Kidney (tissue), 14 donors: ENCODE data around the gene NHERF2. TPM values are rescaled to one million over a fixed set of nuclear protein-coding genes. Genes with fewer than 3 reads are reported as not detected.

Experiments used
- DNase-seq, 5 donors: peaks; one replicate each; pipeline ENCODE4 v3.0.0-alpha.2; 2013 to 2020
- FAIRE-seq: peaks from 2 replicates; lab custom pipeline; 2012; peaks lifted over from hg19 to GRCh38; lab: Jason Lieb, UNC
- H3K27ac ChIP-seq, 2 donors: one replicate each; pipeline ENCODE4 v1.7.0; 2013; ENCODE audit warnings: low read depth in 2 of 2, low read length in 2 of 2, inconsistent platforms in 1 of 2
- H3K27me3 ChIP-seq: one replicate; pipeline ENCODE4 v1.7.1; 2013; ENCODE audit warnings: low read length, inconsistent platforms; ENCODE audit not compliant: control insufficient read depth, insufficient read depth
- H3K36me3 ChIP-seq, 3 donors: one replicate each; pipeline versions ENCODE4 v1.7.0 to v1.7.1; 2013; ENCODE audit warnings: low read length in 3 of 3, control low read depth in 1 of 3, inconsistent platforms in 1 of 3; ENCODE audit not compliant: insufficient read depth in 3 of 3, control insufficient read depth in 2 of 3
- H3K4me1 ChIP-seq, 3 donors: one replicate each; pipeline versions ENCODE4 v1.7.0 to v1.7.1; 2013; ENCODE audit warnings: low read length in 3 of 3, inconsistent platforms in 1 of 3, low read depth in 1 of 3; ENCODE audit not compliant: control insufficient read depth in 2 of 3, insufficient read depth in 2 of 3
- H3K4me3 ChIP-seq, 3 donors: one replicate each; pipeline versions ENCODE4 v1.7.0 to v1.8.1; 2013; ENCODE audit warnings: low read length in 3 of 3, control low read depth in 1 of 3, inconsistent platforms in 1 of 3
- H3K9ac ChIP-seq, 3 donors: one replicate each; pipeline versions ENCODE4 v1.7.0 to v1.7.1; 2013; ENCODE audit warnings: low read length in 3 of 3, control low read depth in 1 of 3, inconsistent platforms in 1 of 3
- H3K9me3 ChIP-seq, 3 donors: one replicate each; pipeline versions ENCODE4 v1.7.0 to v1.7.1; 2013; ENCODE audit warnings: low read length in 3 of 3, control low read depth in 1 of 3, inconsistent platforms in 1 of 3; ENCODE audit not compliant: control insufficient read depth in 2 of 3, insufficient read depth in 1 of 3
- intact Hi-C: fragments of 100-400 bp; cut with DNase I; formaldehyde crosslinking; loops from one replicate; pipeline ENCODE4 v1.11.1; 2022
- polyA plus RNA-seq: library from polyadenylated mRNA; stranded (reverse); fragments of 350-450 nt; fragmentation: Illumina TruSeq; extraction: RNeasy Lipid Tissue Mini Kit (QIAGEN cat#74804); gene quantifications from one replicate; pipeline ENCODE4 v1.2.3, GENCODE V29; 2014; ENCODE audit warnings: low read depth, low replicate concordance; ENCODE audit not compliant: insufficient read depth
- total RNA-seq: library from RNA; stranded (reverse); fragmentation: NEBNext Ultra II Directional; extraction: Animal tissue kit (Norgen Biotek cat#: 25700); gene quantifications from one replicate; pipeline ENCODE4 v1.2.1, GENCODE V29; 2021
- TF ChIP-seq, protein P1 (sequence below): IDR thresholded peaks from 3 replicates; pipeline ENCODE4 v1.5.1; 2012; ENCODE audit warnings: mild to moderate bottlenecking, moderate library complexity, borderline replicate concordance; ENCODE audit not compliant: insufficient read depth; ENCODE audit errors: extremely low read depth
- donor health status: control.
- donor health status: control.
- donor health status: control.
- donor health status: control.
- donor health status: control.
- donor health status: DM: yes; HTN: yes; CAD: no.
- donor health status: Normal renal cell carcinoma (clear cell type).

The NHERF2 gene
- total and polyA plus RNA-seq, 2 donors from 2014 or later = 238 to 405 TPM

DNA sequence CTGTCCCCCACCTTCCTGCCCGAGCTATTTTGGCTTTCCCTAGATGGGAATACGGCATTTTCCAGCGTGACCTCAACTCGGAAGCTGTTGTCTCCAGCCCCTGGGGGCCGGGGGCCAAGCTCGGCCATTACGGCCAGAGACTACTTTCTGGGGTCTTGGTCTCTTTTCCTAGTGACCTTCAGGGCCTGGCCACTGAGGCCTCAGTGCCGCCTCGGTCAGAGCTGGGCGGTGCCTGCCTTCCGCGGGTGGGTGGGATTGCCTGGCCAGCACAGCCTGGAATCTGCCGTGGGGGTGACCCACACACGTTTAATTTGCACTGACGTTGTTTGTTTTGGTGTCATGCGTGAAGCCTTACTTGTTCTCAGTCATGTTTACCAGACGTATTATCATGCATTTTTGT, 50.3 kb downstream of the NHERF2 start:
- Histone ChIP-seq H3K27ac (no peak overlapping the region), H3K27me3 (no peaks in the 10 kb centered on the region), H3K4me1 (peaks cover 0 to 6% (median 0%) of the 10 kb centered on the region in 3 donors), H3K36me3 (peaks cover 0 to 27% (median 3%) of the 10 kb centered on the region in 3 donors), H3K4me3 (no peak overlapping the region), H3K9ac (no peak overlapping the region), H3K9me3 (no peaks in the 10 kb centered on the region)
- TF ChIP-seq, protein P1, sequence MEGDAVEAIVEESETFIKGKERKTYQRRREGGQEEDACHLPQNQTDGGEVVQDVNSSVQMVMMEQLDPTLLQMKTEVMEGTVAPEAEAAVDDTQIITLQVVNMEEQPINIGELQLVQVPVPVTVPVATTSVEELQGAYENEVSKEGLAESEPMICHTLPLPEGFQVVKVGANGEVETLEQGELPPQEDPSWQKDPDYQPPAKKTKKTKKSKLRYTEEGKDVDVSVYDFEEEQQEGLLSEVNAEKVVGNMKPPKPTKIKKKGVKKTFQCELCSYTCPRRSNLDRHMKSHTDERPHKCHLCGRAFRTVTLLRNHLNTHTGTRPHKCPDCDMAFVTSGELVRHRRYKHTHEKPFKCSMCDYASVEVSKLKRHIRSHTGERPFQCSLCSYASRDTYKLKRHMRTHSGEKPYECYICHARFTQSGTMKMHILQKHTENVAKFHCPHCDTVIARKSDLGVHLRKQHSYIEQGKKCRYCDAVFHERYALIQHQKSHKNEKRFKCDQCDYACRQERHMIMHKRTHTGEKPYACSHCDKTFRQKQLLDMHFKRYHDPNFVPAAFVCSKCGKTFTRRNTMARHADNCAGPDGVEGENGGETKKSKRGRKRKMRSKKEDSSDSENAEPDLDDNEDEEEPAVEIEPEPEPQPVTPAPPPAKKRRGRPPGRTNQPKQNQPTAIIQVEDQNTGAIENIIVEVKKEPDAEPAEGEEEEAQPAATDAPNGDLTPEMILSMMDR = no peak
- intact Hi-C loops = no loop called here
- FAIRE-seq (no peak), DNase-seq (no peak)

DNA sequence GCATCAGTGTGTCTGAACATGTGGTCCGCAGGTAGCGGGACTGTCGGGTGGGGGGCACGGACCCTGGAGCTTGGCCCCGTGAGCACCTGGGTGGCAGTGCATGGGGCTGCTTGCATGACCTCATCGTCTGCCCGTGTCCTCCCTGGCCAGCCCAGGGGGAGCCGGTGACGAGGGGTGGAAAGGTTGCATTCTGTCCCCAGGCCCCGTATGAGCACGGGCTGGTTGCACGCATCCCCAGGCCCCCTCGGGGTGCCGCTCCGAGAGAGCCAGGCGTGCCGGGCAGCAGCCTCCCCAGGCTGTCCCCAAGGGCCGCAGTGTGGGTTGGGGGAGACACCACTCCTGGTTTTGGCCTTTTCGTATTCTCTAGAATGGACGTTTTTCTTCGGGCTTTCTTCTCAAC, 51.0 kb downstream of the NHERF2 start:
- Histone ChIP-seq H3K9me3 (no peaks in the 10 kb centered on the region), H3K9ac (no peak overlapping the region), H3K36me3 (peaks cover 0 to 25% (median 2%) of the 10 kb centered on the region in 3 donors), H3K27ac (no peak overlapping the region), H3K27me3 (no peaks in the 10 kb centered on the region), H3K4me3 (no peak overlapping the region), H3K4me1 (peaks cover 0 to 13% (median 0%) of the 10 kb centered on the region in 3 donors)
- no peak for DNase-seq
- FAIRE-seq = no peak
- TF ChIP-seq, protein P1 = no peak
- intact Hi-C loops = no loop called here

DNA sequence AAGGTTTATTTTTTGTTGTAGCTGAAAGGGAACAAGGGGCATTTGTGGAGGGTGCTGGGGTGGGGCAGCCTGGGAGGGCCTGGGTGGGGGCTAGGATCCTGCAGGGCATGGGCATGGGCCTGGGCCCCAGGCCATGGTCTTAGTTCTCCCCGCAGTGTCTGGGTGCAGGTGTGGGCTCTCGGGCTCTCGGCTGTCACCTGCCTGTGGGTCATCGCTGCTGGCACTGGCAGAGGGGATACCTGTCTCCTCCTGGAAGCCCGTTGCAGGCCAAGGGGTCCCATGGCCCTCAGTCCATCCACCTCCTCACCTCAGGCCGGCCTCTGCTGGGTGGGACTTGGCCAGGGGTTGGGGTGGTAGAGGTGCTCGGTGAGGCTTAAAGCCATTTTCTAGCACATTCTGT, 51.4 kb downstream of the NHERF2 start:
- Histone ChIP-seq H3K9me3 (no peaks in the 10 kb centered on the region), H3K4me1 (peaks cover 0 to 17% (median 0%) of the 10 kb centered on the region in 3 donors), H3K4me3 (no peak overlapping the region), H3K27me3 (no peaks in the 10 kb centered on the region), H3K27ac (no peak overlapping the region), H3K9ac (no peak overlapping the region), H3K36me3 (peaks cover 0 to 21% (median 2%) of the 10 kb centered on the region in 3 donors)
- intact Hi-C loops = no loop called here
- TF ChIP-seq, protein P1 = no peak
- FAIRE-seq = no peak
- DNase-seq = no peak

DNA sequence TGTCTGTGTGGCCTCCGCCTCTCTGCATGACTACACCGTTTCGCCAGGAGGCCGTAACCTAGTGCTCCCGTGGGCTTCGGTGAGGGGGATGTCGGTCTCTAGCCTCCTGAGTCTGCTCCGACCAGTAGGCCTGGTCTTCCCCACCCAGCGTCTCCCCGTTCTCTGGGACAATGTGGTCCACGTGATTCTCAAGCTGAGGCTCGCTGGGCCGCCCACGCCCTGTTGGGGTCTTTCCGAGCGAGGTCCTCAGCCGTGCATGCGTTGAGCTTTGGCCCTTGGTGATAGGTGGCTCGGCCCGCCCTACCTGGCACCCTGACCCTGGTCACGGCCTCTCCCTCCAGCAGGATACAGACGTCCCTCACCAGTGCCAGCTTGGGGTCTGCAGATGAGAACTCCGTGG, 52.0 kb downstream of the NHERF2 start:
- TF ChIP-seq, protein P1 = no peak
- no peak for FAIRE-seq
- peaks cover 0 to 17% (median 0%) of the 10 kb centered on the region in 3 donors for H3K4me1 ChIP-seq
- intact Hi-C loops = no loop called here
- DNase-seq = no peak
- peaks cover 0 to 18% (median 2%) of the 10 kb centered on the region in 3 donors for H3K36me3 ChIP-seq
- H3K4me3 ChIP-seq = no peak overlapping the region
- H3K27me3 ChIP-seq = no peaks in the 10 kb centered on the region
- no peaks in the 10 kb centered on the region for H3K9me3 ChIP-seq
- H3K9ac ChIP-seq = no peak overlapping the region
- H3K27ac ChIP-seq = no peak overlapping the region
